NCI-H2227 (cell line): ENCODE data around the gene KHDRBS1.
A peak's percentile ranks its signal among the peaks of the same experiment; 100 is the strongest.
"Not testable (repeated sequence)": the region's sequence is repeated elsewhere in the genome, so short reads cannot be mapped to it uniquely, and the experiment has no call there.

ENCODE experiments used
- DNase-seq: peaks from one replicate; lab custom pipeline; 2025; ENCODE audit not compliant: unreplicated experiment; lab: John Stamatoyannopoulos, UW

Gene KHDRBS1, protein sequence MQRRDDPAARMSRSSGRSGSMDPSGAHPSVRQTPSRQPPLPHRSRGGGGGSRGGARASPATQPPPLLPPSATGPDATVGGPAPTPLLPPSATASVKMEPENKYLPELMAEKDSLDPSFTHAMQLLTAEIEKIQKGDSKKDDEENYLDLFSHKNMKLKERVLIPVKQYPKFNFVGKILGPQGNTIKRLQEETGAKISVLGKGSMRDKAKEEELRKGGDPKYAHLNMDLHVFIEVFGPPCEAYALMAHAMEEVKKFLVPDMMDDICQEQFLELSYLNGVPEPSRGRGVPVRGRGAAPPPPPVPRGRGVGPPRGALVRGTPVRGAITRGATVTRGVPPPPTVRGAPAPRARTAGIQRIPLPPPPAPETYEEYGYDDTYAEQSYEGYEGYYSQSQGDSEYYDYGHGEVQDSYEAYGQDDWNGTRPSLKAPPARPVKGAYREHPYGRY

DNA sequence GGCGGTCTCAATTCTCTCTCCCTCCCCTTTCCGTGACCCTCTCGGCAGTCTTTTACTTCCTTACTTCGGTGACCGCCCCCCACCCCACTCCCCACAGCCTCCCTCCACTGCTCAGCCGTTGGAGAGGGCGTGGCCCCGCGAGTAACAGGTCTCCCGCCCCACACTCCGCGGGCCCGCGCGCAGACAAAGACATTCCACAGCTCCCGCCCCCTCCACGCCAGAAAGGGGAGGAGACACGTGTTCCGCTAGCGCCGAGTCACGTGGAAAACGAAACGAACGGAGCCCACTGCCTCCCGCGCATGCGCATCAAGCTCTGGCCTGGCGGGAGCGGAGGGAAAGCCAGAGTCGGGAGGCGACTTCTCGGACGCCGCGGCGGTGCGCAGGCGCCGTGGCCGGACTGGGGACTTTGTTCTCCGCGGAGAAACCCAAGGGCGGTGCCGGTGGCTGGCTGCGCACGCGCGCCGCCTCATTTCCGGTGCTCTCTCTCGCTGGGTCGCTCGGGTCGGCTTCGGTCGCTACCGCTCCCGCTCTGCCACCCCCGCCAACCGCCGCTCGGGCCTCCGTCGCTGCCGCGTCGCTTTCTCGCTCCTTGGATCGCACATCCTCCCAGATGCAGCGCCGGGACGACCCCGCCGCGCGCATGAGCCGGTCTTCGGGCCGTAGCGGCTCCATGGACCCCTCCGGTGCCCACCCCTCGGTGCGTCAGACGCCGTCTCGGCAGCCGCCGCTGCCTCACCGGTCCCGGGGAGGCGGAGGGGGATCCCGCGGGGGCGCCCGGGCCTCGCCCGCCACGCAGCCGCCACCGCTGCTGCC is at the start of gene KHDRBS1:
TSS of gene KHDRBS1 (plus strand) at position 483 of the 813 bp plus-strand sequence. CDS start at position 611, 128 bp downstream.
- peak; percentile 100 for DNase-seq

DNA sequence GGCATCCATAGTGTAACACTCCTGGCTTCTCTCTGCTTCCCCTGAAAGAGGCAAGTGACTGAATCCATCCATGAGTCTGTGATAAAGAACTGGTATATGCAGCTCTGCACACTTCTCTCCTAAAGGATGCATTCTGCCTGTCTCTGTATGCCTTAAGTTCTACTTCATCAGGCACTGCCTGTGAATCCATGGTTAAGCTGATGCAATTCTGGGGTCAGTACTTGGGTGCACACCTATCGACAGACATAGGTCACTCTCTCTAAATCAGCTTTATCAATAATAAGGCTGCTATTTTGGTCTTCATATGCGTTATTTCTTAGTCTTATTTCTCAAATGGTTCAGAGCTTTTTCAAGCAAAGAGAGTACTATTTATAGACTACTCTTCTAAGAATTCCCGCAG is 42.8 kb upstream of the KHDRBS1 start:
- DNase-seq: no peak

DNA sequence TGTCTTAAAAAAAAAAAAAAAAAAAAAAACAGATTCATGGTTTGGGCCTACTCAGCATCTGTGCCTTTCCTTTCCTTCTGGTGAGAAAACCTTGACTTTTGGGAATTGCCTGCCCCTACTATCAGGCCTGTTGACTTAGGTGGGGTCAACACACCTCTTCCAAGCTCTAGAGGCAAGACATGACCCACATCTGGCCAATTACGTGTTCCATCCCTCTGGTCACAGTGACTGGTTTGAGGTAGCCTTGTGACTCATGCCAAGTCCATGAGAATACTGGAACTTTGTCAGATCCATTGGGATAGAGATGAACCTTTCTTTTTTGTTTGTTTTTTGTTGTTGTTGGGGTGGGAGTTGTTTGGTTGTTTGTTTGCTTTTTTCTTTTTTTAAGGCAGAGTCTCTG is 37.3 kb upstream of the KHDRBS1 start:
- DNase-seq: no peak

DNA sequence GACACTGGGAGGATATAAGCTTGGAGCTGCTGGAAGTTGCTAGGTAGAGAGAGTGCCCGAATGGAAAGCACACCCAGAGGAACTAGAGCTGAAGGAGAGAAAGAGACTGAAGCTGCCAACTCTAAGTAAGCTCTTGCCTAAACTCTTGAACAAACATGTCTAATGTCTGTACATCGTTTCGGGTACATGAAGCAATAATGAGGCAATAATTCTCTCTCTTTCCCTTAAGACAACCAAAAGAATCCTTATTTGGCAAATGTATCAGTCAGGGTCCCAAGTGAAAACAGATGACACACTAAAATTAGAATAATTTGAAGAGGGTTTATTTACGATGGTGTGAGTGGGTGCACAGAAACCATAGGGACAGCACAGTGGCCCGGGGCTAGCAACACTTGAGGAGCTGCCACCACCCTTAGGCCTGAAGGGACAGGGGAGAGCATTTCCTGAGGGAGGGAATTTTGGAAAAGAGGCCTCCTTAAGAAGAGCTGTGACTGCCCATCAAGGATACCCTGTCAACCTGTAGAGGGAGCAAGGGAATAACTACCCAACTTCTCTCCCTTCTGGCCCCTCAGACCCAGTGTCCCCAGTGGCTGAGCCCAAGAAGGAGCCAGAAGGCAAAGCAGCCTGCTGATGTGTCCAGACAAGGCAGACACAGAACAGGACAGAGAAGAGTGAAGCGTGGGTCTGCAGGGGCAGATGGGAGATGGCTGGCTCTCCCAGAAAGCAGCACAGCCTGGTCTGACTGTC is 36.1 kb upstream of the KHDRBS1 start:
- DNase-seq: no peak

DNA sequence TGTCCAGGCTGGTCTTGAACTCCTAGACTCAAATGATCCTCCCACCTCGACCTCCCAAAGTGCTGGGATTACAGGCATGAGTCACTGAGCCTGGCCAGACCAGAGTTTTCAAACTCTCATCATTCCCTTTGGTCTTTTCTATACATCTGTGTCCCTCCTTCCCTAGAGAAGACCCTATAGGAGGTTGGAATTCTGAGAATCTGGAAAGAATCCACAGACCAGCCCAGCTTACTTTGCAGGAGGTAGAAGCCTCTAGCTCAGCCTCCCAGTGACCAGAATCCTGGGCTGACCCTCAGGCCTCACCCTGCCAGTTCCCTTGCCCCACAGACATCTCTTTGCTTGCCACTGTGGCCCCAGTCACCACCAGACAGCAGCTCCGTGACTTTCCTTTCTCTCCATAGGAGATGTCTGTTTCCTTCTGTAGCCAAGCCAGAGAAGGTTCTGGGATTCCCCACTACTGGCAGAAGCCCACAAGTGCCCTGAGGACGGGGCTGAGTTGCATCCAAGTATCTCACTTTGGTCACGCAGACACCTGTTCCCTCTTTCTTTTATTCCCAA is 34.7 kb upstream of the KHDRBS1 start:
- no peak for DNase-seq

DNA sequence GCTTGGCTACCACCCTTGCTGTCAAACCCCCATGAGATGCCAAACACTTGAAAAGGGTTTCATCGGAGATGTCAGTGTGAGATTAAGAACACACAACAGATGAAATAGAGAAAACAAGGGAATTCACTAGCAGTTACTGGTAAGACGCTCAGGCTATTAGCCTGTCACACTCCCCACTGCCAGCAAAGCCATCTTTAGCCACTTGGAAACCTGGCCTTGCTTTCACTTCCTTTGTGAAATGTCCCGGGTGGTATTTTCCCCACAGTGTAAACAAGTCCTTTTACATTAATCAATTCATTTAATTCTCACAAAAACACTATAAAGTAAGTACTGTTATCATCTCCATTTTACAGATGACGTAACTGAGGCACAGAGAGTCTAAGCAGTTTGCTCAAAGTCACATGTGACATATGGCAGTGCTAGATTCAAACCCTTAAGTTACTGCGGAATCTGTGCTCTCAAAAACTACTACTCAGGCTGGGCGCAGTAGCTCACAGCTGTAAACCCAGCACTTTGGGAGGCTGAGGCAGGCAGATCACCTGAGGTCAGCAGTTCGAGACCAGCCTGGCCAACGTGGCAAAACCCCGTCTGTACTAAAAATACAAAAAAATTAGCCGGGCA is 32.7 kb upstream of the KHDRBS1 start:
- DNase-seq: no peak

DNA sequence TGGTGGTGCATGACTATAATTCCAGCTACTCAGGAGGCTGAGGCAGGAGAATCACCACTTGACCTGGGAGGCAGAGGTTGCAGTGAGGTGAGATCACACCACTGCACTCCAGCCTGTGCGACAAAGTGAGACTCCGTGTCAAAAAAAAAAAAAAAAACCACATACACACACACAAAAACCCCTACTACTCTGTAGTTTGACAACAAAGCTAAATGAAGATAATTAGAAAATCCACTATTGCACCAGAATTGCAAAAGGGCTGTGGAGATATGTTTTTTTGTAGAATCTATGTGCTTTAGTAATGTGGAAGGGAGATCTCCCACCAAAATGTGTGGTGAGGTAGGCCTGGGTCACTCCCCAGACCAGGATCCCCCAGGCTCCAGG is 32.2 kb upstream of the KHDRBS1 start:
- DNase-seq: no peak

DNA sequence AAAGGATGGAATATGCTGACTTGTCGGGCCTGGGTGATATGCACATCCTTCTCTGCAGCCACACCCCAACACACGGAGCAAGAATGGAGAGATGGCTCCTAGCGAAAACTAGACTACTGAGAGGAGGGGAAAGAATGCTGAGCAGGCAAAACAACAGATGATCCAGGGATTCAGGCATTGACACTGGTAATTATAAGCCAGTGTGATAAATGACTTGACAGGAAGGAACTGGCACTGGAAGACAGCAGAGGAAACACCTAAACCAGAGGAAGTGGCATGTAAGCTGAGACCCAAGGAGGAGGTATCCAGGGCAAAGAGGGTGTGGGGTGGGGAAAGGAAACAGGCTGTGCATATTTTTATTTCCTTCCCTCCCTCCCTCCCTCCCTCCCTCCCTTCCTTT is 31.7 kb upstream of the KHDRBS1 start:
- DNase-seq: peak; percentile 72

DNA sequence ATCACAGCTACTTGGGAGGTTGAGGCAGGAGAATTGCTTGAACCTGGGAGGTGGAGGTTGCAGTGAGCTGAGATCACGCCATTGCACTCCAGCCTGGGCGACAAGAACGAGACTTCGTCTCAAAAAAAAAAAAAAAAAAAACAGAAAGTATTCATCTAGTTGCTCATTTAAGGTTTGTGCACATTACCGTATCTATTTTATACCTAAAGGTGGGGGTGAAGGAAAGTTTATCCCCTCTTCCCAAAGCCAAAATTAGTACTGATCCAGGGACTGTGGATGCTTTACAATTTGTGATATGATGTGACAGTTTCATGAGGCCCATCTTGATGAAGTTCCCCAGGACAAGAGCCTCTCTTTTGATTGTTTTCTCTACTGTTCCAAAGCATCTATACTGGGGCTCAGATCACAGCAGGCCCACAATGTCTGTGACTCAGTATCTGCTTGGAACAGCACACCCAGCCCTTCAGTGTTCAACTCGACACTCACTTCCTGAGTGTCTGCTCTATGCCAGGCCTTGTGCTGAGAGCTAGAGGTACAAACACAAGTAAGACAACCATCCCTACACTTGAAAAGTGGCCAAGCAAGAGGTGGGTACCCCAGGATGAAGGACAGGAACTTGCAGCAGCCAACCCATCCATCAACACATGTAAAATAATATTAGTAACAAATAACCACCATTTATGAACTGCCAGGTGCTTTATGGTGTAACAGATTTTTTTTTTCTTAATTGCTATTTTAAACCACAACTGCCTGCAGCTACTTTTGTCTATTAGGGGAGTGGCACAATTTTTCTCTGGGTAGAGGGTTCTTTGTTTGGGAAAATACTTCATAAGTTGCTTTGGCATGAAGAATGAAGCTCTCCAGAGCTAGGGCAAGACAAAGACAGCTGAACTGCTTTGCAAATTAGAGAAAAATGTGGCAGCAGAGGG is 29.0 kb upstream of the KHDRBS1 start:
- no peak for DNase-seq

DNA sequence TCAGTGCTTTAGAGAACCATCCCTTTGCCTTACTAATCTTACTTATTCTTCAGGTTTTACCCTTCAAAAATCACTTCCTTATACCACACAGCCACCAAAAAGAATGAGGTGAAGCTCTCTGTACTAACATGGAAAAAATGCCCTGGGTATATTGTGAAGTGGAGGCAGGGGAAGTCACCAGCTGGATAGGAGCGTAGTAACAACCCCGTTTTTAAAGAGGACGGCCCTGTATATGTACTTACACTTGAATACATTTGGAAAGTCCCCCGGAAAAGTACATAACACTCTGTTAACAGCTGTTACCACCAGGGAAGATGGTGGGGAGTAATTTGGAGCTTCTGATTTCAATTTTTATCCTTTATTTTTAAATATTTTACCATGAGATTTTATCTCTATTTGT is 28.2 kb upstream of the KHDRBS1 start:
- no peak for DNase-seq

DNA sequence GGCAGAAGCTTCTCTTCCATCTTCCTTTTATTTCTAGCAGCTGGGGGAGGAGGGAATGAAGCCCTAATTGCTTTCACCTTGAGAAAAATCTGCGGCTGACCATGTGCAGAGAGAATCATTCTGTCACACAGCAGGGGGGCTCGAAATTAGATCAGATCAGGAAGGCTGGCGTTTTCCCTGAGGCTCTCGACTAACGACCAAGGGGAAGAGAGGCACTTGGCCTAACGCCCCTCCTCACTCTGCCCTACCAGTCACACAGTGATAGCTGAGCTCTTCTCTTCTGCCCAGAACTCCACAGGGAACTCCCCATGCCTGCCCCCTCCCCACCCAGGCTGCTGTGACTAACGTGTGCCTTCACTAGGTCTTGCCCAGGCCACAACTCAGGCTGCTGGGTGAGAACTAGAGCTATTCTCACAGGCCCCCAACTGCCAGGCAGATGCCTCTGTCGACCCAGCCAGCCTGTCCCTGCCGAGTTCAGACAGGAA is 26.5 kb upstream of the KHDRBS1 start:
- peak; percentile 94 for DNase-seq

DNA sequence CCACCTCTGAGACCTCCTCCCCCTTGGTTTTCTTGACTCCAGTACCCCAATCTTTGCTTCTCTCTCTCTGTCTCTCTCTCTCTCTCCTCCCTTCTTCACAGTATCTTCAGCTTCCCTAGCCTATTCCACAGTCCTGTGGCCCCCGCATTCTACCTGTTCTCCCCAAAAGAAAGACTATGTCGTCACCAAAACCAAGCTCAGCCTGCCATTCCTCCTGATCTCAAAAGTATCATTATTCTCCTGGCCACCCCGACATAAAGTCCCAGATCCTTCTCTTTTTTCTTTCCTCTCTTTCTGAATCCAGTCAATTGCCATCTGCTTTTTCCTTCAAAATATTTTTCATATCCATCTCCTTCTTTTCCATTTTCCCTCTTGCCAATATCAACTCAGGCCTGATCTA is 23.7 kb upstream of the KHDRBS1 start:
- DNase-seq: no peak

DNA sequence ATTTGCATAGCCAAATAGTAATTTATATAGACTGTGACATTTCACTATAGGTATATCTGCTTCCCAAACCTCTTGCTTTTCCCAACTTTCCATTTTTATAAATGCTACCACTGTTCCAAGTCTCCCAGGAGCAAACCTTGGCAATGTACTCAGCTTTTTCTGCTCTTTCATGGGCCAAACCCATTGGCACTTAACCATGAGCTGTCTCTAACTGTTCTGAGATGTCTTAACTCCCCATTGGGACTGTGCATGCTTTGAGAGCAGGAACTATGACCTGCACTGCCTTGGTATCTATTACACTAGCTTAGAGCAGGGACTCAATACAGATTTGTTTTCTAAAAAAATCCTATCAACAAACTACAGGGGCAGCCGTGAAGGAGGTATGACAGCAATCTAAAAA is 22.5 kb upstream of the KHDRBS1 start:
- DNase-seq: no peak

DNA sequence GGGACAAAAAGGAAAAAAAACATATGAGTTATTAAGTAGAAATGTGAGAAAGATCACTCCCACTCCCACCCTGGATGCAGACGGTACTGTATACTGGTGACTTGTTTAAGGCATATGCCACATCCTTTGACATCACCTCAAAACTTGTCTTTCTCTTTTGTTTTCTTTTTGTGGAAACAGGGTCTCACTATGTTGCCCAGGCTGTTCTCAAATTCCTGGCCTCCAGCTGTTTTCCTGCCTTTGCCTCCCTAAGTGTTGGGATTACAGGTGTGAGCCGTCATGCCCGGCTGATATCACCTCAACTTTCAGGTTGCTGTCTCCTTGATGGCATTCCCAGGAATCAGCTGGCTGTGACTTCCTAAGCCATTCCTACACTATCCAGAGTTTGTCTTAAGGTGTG is 18.4 kb upstream of the KHDRBS1 start:
- DNase-seq: no peak

DNA sequence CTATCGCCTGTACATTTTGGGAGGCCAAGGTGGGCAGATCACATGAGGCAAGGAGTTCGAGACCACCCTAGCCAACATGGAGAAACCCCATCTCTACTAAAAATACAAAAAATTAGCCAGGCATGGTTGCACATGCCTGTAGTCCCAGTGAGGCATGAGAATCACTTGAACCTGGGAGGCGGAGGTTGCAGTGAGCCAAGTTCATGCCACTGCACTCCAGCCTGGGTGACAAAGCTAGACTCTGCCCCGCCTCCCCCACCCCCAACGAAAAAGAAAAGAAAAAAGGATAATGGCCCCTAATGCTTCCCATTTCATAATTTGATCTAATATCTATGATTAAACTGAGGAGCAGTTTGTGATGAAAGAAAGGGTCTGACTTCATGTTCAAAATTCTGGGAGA is 17.5 kb upstream of the KHDRBS1 start:
- DNase-seq: peak; percentile 71

DNA sequence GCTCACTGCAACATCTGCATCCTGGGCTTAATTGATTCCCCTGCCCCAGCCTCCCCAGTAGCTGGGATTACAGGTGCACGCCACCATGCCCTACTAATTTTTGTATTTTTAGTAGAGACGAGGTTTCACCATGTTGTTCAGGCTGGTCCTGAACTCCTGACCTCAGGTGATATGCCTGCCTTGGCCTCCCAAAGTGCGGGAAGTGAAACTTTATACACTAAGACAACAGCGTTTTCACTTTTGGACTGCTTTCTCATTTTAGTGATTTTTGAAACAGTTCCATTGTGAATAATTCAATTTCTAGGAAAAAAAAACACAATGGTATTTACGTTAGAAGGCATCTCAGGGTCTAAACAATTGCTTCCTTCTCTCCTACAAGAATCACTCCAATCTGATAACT is 11.8 kb upstream of the KHDRBS1 start:
- DNase-seq: no peak

DNA sequence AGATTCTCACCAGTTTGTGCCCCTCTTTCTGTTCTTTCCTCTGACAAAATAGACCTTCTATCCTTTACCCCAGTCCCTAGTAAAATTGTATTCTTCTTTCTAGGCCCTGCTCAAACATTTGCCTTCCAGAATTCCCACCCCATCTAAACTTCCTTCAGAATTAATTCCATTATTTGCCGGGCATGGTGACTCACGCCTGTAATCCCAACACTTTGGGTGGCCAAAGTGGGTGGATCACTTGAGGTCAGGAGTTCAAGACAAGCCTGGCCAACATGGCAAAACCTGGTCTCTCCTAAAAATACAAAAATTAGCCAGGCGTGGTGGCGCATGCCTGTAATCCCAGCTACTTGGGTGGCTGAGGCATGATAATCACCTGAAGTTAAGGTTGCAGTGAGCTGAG is 11.4 kb upstream of the KHDRBS1 start:
- DNase-seq: not testable (repeated sequence)

DNA sequence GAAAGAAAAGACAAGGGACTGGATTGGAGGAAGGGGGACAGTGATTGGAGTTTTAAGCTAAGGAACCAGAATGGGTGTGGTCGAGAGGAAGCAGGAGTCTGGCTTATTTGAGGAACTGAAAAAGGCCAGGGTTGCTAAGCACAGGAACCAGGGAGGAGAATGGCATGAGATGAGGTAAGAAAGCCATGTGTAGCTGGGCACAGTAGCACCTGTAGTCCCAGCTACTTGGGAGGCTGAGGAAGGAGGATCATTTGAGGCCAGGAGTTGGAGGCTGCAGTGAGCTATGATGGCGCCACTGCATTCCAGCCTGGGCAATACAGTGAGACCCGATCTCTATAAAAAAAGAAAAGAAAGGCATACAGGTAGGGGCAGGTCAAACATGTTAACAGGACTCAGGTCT is 8.1 kb upstream of the KHDRBS1 start:
- DNase-seq: no peak

DNA sequence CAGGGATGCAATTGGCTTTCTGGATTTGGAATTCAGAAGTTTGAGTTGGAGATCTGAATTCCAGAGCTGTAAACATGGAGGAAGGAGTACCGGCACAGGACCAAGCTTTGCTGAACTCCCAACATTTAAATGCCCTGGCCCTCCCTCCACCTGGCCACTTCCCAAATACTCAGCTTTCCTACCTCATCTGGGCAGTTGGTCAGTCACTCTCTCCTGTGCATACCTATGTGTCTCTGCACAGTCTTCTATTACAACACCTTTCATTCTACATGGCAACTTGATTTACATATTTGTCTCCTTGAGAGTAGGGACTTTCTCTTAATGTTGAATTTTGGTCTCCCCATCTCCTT is 6.1 kb upstream of the KHDRBS1 start:
- DNase-seq: no peak

DNA sequence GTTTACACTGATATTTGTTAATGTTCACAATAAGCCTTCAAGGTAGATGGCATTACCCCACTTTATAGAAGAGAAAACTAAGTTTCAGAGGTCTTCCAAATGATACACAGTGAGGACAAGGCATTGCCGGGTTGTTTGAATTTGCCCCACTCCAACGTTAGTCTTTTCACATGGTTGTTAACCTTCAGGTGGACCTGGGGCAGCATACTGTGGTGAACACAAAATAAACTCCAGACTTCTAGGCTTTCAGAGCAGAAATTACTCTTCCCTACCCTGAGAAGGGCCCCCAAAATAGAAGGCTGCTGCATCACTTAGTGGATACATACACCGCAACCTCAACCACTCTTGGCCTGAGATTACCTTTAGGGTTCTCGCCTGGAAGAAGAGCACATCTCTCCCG is 3.4 kb upstream of the KHDRBS1 start:
- peak; percentile 25 for DNase-seq
